GM04503 (cell line): ENCODE data around the gene DICER1.

Source experiments
- DNase-seq: peaks from one replicate; pipeline ENCODE4 v3.0.0-alpha.2; 2012; ENCODE audit warnings: low read depth

The DICER1 gene

GRCh38 chr14:95037273-95037672, 120.1 kb downstream of the DICER1 start:
- DNase-seq, result no peak
